ENCODE data around the gene TMCO4.
"Not testable (repeated sequence)": the region's sequence is repeated elsewhere in the genome, so short reads cannot be mapped to it uniquely, and the experiment has no call there.

TMCO4 gene

DNA sequence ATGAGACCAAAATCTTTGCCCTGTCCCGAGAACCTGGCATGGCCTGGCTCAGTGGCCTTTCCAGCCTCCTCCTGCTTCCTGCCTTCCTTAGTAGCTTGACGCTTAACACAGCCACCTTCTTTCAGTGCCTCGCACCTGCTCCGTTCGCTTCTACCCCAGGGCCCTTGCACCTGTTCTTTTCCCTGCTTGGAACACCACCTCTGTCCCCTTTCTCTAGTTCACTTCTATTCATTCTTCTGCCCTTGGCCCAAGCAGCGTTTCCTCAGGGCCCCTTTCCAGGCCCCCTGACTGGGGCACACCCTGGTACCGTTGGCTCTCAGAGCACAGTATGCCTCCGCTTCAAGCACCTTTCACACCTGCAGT is 144.0 kb downstream of the TMCO4 start:
- DNase-seq (ENCODE audit: low spot score) = no peak

GRCh38 chr1:19654886-19655717 is 144.6 kb downstream of the TMCO4 start:
- no peak for DNase-seq (ENCODE audit: low spot score)

DNA sequence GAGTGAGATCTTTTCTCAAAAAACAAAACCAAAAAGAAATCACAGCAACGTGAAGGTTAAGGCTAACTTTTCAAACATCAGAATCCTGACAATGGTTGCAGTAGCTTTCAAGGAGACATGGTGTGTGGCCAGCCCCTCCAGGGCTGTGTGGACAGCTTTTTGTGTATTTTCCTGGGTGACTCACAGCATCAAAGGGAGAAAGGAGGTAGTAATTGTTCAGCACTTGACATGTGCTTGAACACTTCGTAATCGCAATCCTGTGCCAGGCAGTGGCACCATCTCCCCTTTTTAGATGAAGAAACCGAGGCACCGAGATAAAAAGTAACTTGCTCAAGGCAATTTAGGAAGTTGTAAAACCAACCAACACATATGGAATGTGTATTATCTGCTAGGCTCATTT is 145.3 kb downstream of the TMCO4 start:
- no peak for DNase-seq (ENCODE audit: low spot score)

DNA sequence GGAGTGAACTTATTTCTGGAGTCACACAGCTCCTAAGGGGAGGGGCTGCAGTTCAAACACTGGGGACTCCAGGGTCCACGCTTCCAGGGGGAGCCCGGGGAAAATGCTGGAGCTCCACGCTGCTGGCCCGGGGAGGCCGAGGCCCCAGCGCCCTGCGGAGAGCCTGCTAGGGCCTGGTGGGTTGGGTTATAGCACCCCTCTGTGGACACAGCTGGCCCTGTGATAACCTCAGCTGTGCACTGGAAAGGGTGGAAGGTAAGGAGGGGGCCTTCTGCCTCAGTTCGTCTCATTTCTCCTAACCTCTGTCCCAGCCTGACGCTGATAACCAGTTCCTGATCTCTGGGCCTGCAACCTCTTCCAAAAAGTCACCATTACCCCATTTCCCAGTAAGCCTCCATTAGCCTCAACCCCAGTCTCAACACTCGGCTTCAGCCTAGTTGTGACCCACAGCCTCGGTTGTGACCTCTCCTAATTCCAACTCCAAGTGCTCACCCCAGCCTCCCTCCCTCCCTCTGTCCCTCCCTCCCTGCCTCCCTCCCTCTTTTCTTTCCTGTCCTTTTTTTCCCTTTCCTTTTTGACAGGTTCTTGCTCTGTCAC is 148.5 kb downstream of the TMCO4 start:
- DNase-seq (ENCODE audit: low spot score) = peak; percentile 84

GRCh38 chr1:19650416-19651140 is 149.1 kb downstream of the TMCO4 start:
- DNase-seq (ENCODE audit: low spot score) = no peak

GRCh38 chr1:19648689-19649088 is 151.0 kb downstream of the TMCO4 start:
- no peak for DNase-seq (ENCODE audit: low spot score)

DNA sequence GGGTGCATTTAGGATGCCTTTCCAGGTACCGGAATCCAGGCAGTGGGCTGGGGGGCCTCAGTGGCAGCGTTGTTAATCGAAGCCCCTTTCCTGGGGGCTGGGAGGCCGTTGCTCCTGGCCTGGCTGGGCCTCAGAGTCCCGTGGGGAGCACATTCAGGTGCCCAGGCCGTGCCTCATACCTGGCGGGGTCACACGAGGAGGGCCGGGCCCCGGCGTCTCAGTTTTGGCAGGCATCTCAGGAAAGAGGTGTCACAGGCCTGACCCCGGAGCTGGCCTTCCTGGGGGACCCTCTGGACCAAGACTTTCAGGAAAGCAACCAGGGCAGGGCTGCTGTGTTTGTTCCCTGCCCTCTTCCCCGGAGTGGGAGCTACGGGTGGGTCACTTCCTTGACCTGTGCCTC is 151.5 kb downstream of the TMCO4 start:
- DNase-seq (ENCODE audit: low spot score) = no peak

DNA sequence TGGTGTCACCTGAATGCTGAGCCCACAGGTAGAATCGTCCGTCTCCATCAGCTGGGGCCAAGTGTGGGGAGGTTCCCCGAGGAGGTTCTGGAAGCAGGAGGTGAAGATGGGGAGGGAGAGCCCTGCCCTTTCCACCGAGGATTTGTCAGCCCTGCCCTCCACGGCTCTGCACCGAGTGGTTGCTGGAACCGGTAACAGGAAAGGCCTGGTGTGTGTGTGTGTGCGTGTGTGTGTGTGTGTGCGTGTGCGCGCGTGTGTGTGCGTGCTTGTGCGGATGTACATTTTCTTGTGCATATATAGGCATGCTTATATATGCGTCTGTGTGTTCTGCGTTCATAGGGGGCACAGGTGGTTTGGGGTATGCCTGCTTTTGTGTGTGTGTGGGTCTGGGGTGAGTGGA is 152.1 kb downstream of the TMCO4 start:
- DNase-seq (ENCODE audit: low spot score) = no peak

GRCh38 chr1:19646377-19647319 is 153.1 kb downstream of the TMCO4 start:
- DNase-seq (ENCODE audit: low spot score) = no peak

DNA sequence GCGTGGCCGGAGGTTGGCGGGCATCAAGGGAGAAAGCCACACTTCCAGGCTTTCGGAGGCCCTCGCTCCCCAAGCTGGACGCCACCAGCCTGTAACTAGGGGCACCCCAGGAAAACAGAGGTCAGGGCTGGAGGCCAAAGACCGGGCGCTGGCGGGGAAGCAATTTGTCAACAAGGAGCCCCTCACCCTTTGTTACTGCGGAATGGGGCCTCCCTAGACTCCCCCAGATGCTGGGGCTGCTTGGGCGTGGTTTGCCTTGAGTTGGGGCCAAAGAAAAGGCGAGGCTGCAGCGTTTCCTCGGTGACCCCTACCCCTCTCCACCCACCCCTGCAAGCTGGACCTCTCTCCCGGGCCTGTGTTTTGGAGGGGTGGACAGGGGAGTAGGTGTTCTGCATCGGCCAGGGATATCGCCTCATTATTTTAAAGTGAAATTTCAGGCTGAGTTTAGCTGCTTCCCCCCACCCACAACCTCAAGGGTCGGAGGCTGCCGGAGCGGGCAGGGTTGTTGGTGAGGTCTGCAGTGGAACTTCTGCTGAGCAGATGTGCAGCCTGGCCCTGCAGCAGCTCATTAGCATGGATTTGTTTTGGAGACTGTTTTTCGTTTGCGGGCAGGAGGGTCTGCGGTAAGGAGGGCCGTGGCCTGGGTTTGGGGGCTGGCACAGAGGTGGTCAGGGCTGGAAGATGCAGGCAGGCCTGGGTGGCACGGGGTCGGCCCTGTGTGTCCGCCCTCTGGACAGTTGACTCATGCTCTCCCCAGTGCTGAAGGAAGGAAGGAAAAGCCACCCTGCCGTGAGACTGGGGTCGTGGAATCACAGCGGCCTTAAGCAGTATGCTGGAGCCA is 154.1 kb downstream of the TMCO4 start:
- DNase-seq (ENCODE audit: low spot score) = peak; percentile 44

DNA sequence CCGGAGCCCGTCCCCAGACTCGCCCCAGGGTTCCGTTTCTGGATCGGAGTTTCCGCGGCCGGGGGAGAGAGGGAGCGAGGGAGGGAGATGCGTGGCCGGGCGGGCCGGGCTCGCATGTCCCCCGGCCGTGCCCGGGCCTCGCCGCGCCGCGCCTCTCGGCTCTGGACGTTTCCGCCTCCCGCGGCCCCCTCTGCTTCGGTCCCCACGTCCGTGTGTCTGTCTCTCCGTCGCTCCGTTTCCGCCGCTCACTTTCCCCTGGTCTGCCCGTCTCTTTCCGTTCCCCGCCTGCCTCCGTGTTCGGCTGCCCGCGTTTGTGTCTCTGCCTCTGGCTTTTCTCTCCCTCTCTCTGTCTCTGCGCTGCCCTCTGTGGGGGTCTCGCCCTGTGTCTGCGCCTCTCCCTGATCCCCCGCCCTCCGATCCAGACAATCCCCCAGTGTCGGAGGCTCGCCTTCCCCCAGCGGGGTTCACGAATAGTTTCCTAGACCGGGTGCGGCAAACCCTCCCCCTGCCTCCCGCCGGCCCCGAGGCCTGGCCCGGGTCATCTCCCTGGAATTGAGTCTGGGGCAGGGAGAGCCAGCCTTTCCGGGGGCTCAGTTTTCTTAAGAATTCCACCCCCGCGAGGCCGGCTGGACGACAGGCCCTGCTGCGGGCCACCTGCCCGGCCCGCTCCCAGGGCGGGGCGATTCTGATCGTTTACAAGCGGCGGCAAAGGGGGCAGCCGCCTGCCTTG is 154.9 kb downstream of the TMCO4 start:
- peak; percentile 38 for DNase-seq (ENCODE audit: low spot score)

DNA sequence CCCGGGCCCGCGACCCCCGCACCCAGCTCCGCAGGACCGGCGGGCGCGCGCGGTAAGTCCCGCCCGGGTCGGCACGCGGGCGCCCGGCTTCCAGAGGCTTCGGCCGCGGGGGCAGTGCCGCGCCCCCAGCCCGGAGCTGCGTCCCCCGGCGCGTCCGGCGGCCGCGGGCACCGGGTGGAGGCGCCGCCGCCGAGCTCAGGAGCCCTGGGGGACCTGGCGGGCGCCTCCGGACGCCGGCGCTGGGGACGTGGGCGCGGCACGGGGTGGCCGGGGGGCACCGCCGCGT is 155.4 kb downstream of the TMCO4 start:
- no peak for DNase-seq (ENCODE audit: low spot score)

DNA sequence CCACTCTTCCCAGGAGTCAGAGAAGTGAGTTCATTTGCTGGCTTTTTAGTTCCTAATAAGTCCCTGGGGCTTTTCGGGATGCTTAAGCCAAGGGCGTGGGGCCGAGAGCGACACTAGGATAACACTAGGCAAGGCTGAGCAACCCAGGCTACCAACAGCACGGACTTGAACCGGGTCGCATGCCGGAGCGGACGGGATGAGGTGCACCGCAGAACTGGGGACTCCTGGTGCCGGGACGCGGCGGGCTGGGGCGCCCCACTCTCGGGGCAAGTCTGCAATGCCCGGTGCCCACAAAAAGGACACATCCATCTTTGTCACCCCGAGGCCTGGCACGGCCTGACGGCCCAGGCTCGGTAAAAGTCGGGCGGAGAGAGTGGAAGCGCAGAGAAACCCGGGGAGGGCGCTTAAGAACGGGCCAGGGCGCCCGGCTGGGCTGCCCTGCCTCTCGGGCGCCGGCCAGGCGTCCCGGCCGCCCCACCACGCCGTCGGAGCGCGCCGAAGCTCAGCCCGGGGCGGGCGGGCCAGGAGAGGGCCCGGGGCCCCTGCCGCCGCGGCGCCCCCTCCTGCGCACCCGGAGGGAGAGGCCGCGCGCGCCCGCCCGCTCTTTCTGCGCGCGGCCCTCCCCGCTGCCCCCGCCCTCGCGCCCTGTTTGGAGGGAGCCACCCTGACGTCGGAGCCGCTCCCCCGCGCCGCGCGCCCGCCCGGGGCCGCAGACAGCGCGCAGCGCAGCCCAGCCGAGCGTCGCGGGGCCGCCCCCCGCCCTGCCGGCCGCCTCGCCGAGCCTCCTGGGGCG is 155.9 kb downstream of the TMCO4 start, which contains the start of gene NBL1:
Gene NBL1 (plus strand): TSS at position 710 of the 793 bp plus-strand sequence. CDS start 10,720 bp downstream, outside the sequence.
- DNase-seq (ENCODE audit: low spot score) = peak; percentile 79

DNA sequence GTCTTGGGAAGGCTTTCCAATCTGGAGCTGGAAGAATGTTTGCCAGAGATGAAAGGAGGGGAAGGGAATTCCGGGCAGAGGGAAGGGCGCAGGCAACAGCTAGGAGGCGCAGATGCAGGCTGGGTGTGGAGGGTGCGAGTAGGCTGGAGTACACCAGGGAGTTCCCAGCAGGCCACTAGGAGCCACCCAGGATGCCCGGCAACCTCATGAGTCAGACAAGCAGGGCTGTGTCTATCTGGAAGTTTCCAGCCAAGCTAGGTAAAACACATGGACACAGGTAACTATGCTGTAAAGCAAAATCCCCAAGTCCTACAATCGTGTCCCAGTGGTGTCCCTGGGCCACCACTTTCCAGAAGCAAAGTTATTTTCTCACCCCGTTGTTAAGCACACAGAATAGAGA is 156.6 kb downstream of the TMCO4 start:
- peak; percentile 74 for DNase-seq (ENCODE audit: low spot score)

- DNase-seq (ENCODE audit: low spot score) = peak; percentile 29
These were observed 159.1 kb downstream of the TMCO4 start for GRCh38 chr1:19640363-19641316.

DNA sequence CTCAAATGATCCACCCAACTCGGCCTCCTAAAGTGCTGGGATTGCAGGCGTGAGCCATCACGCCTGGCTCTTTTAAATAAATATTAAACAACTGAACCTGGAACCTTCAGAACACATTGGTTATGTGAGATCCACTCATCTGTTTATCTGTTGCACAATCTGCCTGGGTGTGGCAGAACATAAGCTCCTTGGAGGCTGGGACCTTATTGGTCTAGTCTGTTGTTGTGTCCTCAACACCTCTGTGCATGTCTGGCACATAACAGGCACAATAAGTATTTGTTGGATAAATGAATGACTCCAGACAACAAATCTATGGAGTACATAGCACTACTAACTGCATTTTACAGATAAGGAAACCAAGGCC is 159.7 kb downstream of the TMCO4 start:
- DNase-seq (ENCODE audit: low spot score) = peak; percentile 46

DNA sequence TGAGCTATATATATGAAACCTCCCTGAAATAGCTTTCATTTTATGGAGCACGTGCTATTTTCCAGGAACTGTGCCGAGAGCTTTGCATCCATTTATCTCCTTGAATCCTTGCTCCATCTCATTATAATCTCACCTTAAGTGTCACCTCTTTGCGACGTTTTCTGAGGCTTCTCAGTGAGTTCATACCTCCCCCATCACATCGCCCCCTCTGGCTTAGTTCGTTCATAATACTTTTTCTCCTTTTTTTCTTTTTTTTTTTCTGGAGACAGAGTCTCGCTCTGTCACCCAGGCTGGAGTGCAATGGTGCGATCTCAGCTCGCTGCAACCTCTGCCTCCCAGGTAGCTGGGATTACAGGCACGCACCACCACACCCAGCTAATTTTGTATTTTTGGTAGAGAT is 160.5 kb downstream of the TMCO4 start:
- DNase-seq (ENCODE audit: low spot score) = not testable (repeated sequence)

- no peak for DNase-seq (ENCODE audit: low spot score)
These were observed 162.1 kb downstream of the TMCO4 start for GRCh38 chr1:19637606-19638005.

All from AG08395 (cell line).